ENCODE data around the gene NCKIPSD. TPM values are rescaled to one million over a fixed set of nuclear protein-coding genes. Genes with fewer than 3 reads are reported as not detected.

The NCKIPSD gene
- polyA plus RNA-seq, 1 of the 3 experiments (the other 2 are of a cell fraction), result 20.4 TPM

DNA sequence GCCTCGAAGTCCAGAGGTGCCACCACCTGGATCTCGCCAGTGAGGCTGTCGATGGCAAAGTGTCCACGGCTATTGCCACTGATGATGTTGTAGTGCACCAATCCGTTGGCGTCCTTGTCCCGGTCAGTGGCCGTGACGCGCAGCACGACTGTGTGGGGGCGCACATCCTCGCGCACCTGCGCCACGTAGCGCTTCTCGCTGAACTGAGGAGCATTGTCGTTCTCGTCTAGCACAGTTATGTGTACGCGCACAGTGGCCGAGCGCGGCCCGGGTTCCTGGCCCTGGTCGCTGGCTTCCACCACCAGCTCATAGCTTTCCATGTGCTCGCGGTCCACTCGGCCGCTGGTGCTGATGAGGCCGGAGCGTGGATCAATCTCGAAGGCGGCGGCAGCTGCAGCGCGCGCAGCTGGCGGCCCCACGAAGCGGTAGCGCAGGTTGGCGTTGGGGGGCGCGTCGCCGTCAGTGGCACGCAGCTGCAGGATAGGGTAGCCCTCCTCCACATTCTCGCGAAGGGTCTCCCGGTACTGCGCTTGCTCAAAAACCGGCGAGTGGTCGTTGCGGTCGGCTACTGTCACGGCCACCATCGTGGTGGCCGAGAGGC is 24.8 kb downstream of the NCKIPSD start (continued):
- TF ChIP-seq, protein P1, sequence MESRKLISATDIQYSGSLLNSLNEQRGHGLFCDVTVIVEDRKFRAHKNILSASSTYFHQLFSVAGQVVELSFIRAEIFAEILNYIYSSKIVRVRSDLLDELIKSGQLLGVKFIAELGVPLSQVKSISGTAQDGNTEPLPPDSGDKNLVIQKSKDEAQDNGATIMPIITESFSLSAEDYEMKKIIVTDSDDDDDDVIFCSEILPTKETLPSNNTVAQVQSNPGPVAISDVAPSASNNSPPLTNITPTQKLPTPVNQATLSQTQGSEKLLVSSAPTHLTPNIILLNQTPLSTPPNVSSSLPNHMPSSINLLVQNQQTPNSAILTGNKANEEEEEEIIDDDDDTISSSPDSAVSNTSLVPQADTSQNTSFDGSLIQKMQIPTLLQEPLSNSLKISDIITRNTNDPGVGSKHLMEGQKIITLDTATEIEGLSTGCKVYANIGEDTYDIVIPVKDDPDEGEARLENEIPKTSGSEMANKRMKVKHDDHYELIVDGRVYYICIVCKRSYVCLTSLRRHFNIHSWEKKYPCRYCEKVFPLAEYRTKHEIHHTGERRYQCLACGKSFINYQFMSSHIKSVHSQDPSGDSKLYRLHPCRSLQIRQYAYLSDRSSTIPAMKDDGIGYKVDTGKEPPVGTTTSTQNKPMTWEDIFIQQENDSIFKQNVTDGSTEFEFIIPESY (IDR thresholded peaks at IDR 0.05; ENCODE audit: borderline replicate concordance, low read depth), result no peak
- no peak for TF ChIP-seq YY1 (IDR thresholded peaks at IDR 0.05; ENCODE audit: low read depth)
- TF ChIP-seq GATA2 (CRISPR knock-in tag; IDR thresholded peaks at IDR 0.05), result no peak
- TF ChIP-seq RCOR1 (IDR thresholded peaks at IDR 0.05; ENCODE audit: low read length), result no peak
- TF ChIP-seq, protein P2, sequence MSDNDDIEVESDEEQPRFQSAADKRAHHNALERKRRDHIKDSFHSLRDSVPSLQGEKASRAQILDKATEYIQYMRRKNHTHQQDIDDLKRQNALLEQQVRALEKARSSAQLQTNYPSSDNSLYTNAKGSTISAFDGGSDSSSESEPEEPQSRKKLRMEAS (IDR thresholded peaks at IDR 0.05; ENCODE audit: low read depth), result no peak
- TF ChIP-seq SMC3 (IDR thresholded peaks at IDR 0.05; ENCODE audit: low read depth, low read length), result no peak

DNA sequence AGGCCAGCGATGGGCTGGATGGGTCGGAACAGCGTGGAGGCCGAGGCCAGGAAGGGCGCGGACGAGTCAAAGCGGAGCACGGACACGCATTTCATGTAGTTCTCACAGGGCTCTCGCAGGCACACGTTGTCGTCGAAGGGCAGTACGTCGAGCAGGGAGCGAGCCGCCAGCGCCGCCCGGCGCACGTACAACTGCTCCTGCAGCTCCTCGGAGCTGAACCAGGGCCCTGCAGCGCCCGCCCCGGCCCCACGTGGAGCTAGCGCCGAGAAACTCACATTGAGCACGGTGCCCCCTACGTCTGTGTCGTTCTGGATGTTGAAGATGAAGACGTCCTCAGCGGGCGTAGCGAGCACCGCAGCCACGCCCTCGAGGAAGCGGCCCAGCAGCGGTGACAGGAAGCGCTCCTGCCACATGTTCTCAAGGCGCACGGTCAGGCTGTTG is 28.9 kb downstream of the NCKIPSD start:
- Histone ChIP-seq H3K4me2 (no peak overlapping the region), H3K27me3 (ENCODE audit: insufficient read depth) (no peaks in the 10 kb centered on the region), H3K9me3 (no peaks in the 10 kb centered on the region), H3K27ac (ENCODE audit: low read depth in 2 of 2, low read length in 1 of 2) (no peak overlapping the region), H2AFZ (ENCODE audit: low read depth) (no peak overlapping the region), H3K4me1 (ENCODE audit: control insufficient read depth in 1 of 2, insufficient read depth in 2 of 2, low read depth in 1 of 2, low read length in 1 of 2) (peaks cover 0 to 8% of the 10 kb centered on the region in 2 experiments; a peak in 1 of 4 replicates), H3K36me3 (replicated peaks in 1 of 2; ENCODE audit: control insufficient read depth in 1 of 2, insufficient read depth in 2 of 2, low read length in 1 of 2) (peaks cover 15 to 73% of the 10 kb centered on the region in 2 experiments), H3F3A (replicated peaks; ENCODE audit: insufficient read depth) (no peaks in the 10 kb centered on the region), H4K20me1 (ENCODE audit: insufficient read depth) (peaks cover 16% of the 10 kb centered on the region; the same call in 1 of the 2 replicates), H3K9me2 (no peaks in the 10 kb centered on the region), H3K9ac (no peak overlapping the region), H3K4me3 (ENCODE audit: low read depth in 2 of 2, low read length in 1 of 2) (no peak overlapping the region), H3K79me2 (ENCODE audit: insufficient read depth) (peaks cover 22% of the 10 kb centered on the region; the same call in 1 of the 2 replicates)
- ChIA-PET CTCF (no interaction called here), POLR2A (no interaction called here)
- DNase-seq, result no peak
- 95% methylated on average over 29 of the region's 45 CpGs for WGBS (ENCODE audit: low lambda C conversion rate)
- TF ChIP-seq, protein P3, sequence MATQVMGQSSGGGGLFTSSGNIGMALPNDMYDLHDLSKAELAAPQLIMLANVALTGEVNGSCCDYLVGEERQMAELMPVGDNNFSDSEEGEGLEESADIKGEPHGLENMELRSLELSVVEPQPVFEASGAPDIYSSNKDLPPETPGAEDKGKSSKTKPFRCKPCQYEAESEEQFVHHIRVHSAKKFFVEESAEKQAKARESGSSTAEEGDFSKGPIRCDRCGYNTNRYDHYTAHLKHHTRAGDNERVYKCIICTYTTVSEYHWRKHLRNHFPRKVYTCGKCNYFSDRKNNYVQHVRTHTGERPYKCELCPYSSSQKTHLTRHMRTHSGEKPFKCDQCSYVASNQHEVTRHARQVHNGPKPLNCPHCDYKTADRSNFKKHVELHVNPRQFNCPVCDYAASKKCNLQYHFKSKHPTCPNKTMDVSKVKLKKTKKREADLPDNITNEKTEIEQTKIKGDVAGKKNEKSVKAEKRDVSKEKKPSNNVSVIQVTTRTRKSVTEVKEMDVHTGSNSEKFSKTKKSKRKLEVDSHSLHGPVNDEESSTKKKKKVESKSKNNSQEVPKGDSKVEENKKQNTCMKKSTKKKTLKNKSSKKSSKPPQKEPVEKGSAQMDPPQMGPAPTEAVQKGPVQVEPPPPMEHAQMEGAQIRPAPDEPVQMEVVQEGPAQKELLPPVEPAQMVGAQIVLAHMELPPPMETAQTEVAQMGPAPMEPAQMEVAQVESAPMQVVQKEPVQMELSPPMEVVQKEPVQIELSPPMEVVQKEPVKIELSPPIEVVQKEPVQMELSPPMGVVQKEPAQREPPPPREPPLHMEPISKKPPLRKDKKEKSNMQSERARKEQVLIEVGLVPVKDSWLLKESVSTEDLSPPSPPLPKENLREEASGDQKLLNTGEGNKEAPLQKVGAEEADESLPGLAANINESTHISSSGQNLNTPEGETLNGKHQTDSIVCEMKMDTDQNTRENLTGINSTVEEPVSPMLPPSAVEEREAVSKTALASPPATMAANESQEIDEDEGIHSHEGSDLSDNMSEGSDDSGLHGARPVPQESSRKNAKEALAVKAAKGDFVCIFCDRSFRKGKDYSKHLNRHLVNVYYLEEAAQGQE (IDR thresholded peaks at IDR 0.05; ENCODE audit: low read depth, low read length), result no peak
- TF ChIP-seq FOXM1 (IDR thresholded peaks at IDR 0.05; ENCODE audit: low read depth), result no peak
- TF ChIP-seq, protein P4, sequence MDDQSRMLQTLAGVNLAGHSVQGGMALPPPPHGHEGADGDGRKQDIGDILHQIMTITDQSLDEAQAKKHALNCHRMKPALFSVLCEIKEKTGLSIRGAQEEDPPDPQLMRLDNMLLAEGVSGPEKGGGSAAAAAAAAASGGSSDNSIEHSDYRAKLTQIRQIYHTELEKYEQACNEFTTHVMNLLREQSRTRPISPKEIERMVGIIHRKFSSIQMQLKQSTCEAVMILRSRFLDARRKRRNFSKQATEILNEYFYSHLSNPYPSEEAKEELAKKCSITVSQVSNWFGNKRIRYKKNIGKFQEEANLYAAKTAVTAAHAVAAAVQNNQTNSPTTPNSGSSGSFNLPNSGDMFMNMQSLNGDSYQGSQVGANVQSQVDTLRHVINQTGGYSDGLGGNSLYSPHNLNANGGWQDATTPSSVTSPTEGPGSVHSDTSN (IDR thresholded peaks at IDR 0.05), result no peak
- TF ChIP-seq, protein P5, sequence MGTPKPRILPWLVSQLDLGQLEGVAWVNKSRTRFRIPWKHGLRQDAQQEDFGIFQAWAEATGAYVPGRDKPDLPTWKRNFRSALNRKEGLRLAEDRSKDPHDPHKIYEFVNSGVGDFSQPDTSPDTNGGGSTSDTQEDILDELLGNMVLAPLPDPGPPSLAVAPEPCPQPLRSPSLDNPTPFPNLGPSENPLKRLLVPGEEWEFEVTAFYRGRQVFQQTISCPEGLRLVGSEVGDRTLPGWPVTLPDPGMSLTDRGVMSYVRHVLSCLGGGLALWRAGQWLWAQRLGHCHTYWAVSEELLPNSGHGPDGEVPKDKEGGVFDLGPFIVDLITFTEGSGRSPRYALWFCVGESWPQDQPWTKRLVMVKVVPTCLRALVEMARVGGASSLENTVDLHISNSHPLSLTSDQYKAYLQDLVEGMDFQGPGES (IDR thresholded peaks at IDR 0.05; ENCODE audit: low read depth, low read length), result no peak
- no peak for TF ChIP-seq ELF1 (IDR thresholded peaks at IDR 0.05)
- TF ChIP-seq, protein P2 (IDR thresholded peaks at IDR 0.05; ENCODE audit: low read depth), result no peak
- no peak for TF ChIP-seq RCOR1 (IDR thresholded peaks at IDR 0.05; ENCODE audit: low read length)
- no peak for TF ChIP-seq MXI1 (IDR thresholded peaks at IDR 0.05; ENCODE audit: low read depth, low read length)
- TF ChIP-seq, protein P6, sequence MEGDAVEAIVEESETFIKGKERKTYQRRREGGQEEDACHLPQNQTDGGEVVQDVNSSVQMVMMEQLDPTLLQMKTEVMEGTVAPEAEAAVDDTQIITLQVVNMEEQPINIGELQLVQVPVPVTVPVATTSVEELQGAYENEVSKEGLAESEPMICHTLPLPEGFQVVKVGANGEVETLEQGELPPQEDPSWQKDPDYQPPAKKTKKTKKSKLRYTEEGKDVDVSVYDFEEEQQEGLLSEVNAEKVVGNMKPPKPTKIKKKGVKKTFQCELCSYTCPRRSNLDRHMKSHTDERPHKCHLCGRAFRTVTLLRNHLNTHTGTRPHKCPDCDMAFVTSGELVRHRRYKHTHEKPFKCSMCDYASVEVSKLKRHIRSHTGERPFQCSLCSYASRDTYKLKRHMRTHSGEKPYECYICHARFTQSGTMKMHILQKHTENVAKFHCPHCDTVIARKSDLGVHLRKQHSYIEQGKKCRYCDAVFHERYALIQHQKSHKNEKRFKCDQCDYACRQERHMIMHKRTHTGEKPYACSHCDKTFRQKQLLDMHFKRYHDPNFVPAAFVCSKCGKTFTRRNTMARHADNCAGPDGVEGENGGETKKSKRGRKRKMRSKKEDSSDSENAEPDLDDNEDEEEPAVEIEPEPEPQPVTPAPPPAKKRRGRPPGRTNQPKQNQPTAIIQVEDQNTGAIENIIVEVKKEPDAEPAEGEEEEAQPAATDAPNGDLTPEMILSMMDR (IDR thresholded peaks at IDR 0.05), result no peak
- TF ChIP-seq RFX5 (IDR thresholded peaks at IDR 0.05; ENCODE audit: low read length), result no peak
- TF ChIP-seq SMC3 (IDR thresholded peaks at IDR 0.05; ENCODE audit: low read depth, low read length), result no peak
- no peak for TF ChIP-seq NRF1 (IDR thresholded peaks at IDR 0.05; ENCODE audit: low read depth, low read length)
- TF ChIP-seq, protein P1 (IDR thresholded peaks at IDR 0.05; ENCODE audit: borderline replicate concordance, low read depth), result no peak
- no peak for TF ChIP-seq RAD21 (IDR thresholded peaks at IDR 0.05; ENCODE audit: low read length)
- no peak for TF ChIP-seq YY1 (IDR thresholded peaks at IDR 0.05; ENCODE audit: low read depth)
